Lower leg skin (tissue), 3 donors: ENCODE results near the gene TMEM144.

ENCODE experiments used
- POLR2A ChIP-seq, 2 donors: fragments of 450-650 bp; IDR thresholded peaks; one replicate each; pipeline ENCODE4 v1.6.1; 2016 to 2017; ENCODE audit warnings: antibody characterized with exemption in 2 of 2, mild to moderate bottlenecking in 1 of 2, moderate library complexity in 1 of 2
- TF ChIP-seq, protein P1 (sequence below), 3 donors: fragments of 450-650 bp; IDR thresholded peaks; one replicate each; pipeline ENCODE4 v1.5.1; 2016; ENCODE audit warnings: antibody characterized with exemption in 3 of 3, mild to moderate bottlenecking in 3 of 3, moderate library complexity in 2 of 3

GRCh38 chr4:158170691-158171561, 39.4 kb upstream of the TMEM144 start:
- TF ChIP-seq, protein P1, sequence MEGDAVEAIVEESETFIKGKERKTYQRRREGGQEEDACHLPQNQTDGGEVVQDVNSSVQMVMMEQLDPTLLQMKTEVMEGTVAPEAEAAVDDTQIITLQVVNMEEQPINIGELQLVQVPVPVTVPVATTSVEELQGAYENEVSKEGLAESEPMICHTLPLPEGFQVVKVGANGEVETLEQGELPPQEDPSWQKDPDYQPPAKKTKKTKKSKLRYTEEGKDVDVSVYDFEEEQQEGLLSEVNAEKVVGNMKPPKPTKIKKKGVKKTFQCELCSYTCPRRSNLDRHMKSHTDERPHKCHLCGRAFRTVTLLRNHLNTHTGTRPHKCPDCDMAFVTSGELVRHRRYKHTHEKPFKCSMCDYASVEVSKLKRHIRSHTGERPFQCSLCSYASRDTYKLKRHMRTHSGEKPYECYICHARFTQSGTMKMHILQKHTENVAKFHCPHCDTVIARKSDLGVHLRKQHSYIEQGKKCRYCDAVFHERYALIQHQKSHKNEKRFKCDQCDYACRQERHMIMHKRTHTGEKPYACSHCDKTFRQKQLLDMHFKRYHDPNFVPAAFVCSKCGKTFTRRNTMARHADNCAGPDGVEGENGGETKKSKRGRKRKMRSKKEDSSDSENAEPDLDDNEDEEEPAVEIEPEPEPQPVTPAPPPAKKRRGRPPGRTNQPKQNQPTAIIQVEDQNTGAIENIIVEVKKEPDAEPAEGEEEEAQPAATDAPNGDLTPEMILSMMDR (IDR thresholded peaks at IDR 0.05) = no peak
- no peak for TF ChIP-seq POLR2A (IDR thresholded peaks at IDR 0.05)
